Cardiac muscle cell (in vitro differentiated cells and primary cell): ENCODE measurements around the gene ALKBH5. TPM values are rescaled to one million over a fixed set of nuclear protein-coding genes. Genes with fewer than 3 reads are reported as not detected.

Experiments
- DNase-seq, 2 donors: peaks; one replicate each; pipeline versions ENCODE4 v3.0.0 to v3.0.0-alpha.2; 2010 to 2017; ENCODE audit warnings: low read depth in 1 of 2, low spot score in 1 of 2
- H3K27ac ChIP-seq: fragments of 200-600 bp; sonication (generic); 2 replicates; pipeline ENCODE4 v1.5.1; 2016
- H3K27me3 ChIP-seq: fragments of 200-600 bp; sonication (generic); 2 replicates; pipeline ENCODE4 v1.6.0; 2016; ENCODE audit warnings: control low read depth
- H3K36me3 ChIP-seq: fragments of 200-600 bp; sonication (generic); 2 replicates; pipeline ENCODE4 v1.5.1; 2016; ENCODE audit warnings: control low read depth
- H3K4me1 ChIP-seq: fragments of 200-600 bp; sonication (generic); 2 replicates; pipeline ENCODE4 v1.8.1; 2017; ENCODE audit warnings: low read depth, mild to moderate bottlenecking, mixed run types
- H3K4me3 ChIP-seq: fragments of 200-600 bp; sonication (generic); 2 replicates; pipeline ENCODE4 v1.5.1; 2016; ENCODE audit warnings: mild to moderate bottlenecking
- H3K9me3 ChIP-seq: fragments of 200-600 bp; sonication (generic); 2 replicates; pipeline ENCODE4 v1.5.1; 2017; ENCODE audit warnings: low read depth, mild to moderate bottlenecking, control low read depth
- polyA plus RNA-seq: library from polyadenylated mRNA; unstranded; fragments of >200 nt; fragmentation: Nextera tagmentation; extraction: Ambion mirVana; gene quantifications from 2 replicates; pipeline ENCODE4 v1.2.1, GENCODE V29; 2016
- total RNA-seq: library from RNA; depleted of rRNA; stranded (reverse); fragments of >200 nt; gene quantifications from 2 replicates; pipeline ENCODE4 v1.2.3, GENCODE V29; 2016
- TF ChIP-seq, protein P1 (sequence below): IDR thresholded peaks from 2 replicates; pipeline ENCODE4 v1.5.1; 2012; ENCODE audit warnings: low read depth, mild to moderate bottlenecking, low read length

Gene ALKBH5
- total and polyA plus RNA-seq, 2 experiments from 2014 or later = 257 to 279 TPM

DNA sequence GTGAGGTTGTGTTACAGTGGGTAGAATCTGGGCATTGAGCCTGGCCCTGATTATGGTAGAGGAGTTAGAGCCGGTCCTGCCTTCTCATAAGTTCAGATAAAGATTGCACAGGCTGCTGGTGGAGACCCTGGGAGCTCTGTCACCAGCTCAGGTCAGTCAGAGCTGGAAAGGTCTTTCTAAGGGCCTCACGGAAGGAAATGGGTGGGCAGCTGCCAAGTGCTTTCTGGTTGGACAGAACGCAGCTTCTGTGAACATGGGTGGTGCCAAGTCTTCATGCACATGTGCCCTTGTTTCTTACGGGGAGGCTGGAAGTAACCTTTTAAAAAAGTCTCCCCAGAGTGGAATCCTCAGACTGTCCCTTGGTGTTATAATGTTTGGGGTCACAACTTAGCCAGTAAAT lies 14.9 kb downstream of the ALKBH5 start:
- no peak overlapping the region for H3K27ac ChIP-seq
- peaks cover 52% of the 10 kb centered on the region for H3K36me3 ChIP-seq
- H3K27me3 ChIP-seq = no peaks in the 10 kb centered on the region
- TF ChIP-seq, protein P1, sequence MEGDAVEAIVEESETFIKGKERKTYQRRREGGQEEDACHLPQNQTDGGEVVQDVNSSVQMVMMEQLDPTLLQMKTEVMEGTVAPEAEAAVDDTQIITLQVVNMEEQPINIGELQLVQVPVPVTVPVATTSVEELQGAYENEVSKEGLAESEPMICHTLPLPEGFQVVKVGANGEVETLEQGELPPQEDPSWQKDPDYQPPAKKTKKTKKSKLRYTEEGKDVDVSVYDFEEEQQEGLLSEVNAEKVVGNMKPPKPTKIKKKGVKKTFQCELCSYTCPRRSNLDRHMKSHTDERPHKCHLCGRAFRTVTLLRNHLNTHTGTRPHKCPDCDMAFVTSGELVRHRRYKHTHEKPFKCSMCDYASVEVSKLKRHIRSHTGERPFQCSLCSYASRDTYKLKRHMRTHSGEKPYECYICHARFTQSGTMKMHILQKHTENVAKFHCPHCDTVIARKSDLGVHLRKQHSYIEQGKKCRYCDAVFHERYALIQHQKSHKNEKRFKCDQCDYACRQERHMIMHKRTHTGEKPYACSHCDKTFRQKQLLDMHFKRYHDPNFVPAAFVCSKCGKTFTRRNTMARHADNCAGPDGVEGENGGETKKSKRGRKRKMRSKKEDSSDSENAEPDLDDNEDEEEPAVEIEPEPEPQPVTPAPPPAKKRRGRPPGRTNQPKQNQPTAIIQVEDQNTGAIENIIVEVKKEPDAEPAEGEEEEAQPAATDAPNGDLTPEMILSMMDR = no peak
- no peaks in the 10 kb centered on the region for H3K4me1 ChIP-seq
- H3K4me3 ChIP-seq = no peak overlapping the region
- no peak for DNase-seq
- no peaks in the 10 kb centered on the region for H3K9me3 ChIP-seq

DNA sequence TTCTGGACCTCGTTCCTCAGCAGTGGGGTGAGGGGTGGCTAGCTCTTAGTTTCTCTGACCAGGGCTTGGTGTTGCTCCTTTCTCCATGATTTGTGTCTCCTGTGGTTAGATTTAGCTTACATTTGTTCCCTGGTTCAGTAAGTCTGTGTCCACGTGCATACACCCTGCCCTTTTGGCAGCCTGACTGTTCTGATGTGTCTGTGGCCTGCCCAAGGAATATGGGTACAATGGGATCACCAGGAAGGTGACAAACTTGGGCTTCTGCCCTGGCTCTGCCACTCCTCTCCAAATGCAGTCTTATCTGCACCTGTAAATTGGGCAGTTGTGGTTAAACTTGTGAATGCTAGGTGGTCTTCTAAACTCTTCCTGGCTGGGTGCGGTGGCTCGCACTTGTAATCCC lies 17.5 kb downstream of the ALKBH5 start:
- Histone ChIP-seq H3K4me3 (no peak overlapping the region), H3K27ac (no peak overlapping the region), H3K27me3 (no peaks in the 10 kb centered on the region), H3K9me3 (no peaks in the 10 kb centered on the region), H3K36me3 (peaks cover 39% of the 10 kb centered on the region), H3K4me1 (no peaks in the 10 kb centered on the region)
- TF ChIP-seq, protein P1 = no peak
- no peak for DNase-seq

DNA sequence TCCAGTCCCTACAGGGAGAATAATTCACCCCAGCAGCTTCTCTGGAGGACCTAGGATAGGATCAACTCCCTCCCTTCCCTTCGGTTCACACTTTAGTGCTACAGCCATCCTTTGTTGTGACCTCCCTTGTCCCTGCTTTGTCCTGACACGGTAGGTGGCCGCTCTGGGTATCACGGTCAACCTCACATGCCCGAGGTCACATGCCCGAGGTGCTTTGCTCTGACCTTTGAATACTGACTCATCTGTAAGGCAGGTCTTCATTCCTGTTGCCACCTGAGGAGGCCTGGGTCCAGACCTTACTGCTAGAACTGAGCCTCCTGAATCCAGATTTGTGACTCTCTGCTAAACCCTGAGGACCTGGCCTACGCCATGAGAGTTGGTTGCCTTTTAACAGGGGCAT lies 19.7 kb downstream of the ALKBH5 start:
- TF ChIP-seq, protein P1 = no peak
- H3K4me3 ChIP-seq = no peak overlapping the region
- no peaks in the 10 kb centered on the region for H3K9me3 ChIP-seq
- no peaks in the 10 kb centered on the region for H3K27me3 ChIP-seq
- no peak overlapping the region for H3K27ac ChIP-seq
- H3K36me3 ChIP-seq = peaks cover 40% of the 10 kb centered on the region
- H3K4me1 ChIP-seq = no peaks in the 10 kb centered on the region
- DNase-seq = no peak

DNA sequence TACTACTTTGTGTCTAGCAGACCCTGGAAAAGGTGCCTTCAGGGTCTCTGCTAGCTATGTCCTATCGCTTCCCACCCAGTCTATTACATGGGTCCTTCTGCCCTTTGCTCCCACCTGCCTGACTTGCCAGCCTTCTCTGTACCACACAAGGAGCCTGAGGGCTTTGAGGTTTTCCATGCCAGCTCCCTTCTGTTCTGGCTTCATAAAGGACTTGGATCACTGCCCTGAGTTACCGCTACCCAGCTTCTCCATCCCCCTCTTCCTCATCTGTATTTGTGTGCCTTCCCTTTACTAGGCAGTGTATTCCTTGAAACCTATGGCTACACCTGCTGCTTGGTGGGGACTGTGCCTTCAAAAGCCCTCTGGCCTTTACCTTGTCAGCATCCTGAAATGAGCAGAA lies 22.2 kb downstream of the ALKBH5 start:
- Histone ChIP-seq H3K36me3 (peaks cover 44% of the 10 kb centered on the region), H3K27me3 (no peaks in the 10 kb centered on the region), H3K27ac (no peak overlapping the region), H3K4me1 (no peaks in the 10 kb centered on the region), H3K9me3 (no peaks in the 10 kb centered on the region), H3K4me3 (no peak overlapping the region)
- no peak for DNase-seq
- TF ChIP-seq, protein P1 = no peak

DNA sequence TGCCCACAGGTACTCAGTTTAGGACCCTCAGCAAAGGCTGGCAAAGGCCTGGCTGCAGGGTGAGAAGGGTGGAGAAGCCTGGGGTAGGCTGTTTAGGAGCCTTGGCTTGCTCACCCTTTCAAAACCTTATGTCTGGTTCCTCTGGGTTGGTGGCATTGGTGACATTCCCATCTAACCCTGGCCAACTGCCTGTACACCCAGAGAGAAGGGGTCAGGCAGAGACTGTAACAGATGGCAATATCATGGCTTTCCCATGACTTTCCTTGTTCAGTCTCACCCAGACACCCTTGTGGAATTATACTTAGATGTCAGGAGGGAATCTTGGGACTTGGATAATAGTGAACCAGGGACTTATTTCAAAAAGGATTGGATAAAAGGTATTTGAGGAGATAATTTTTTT lies 23.3 kb downstream of the ALKBH5 start:
- no peaks in the 10 kb centered on the region for H3K4me1 ChIP-seq
- H3K27me3 ChIP-seq = no peaks in the 10 kb centered on the region
- DNase-seq = no peak
- TF ChIP-seq, protein P1 = no peak
- H3K36me3 ChIP-seq = peaks cover 41% of the 10 kb centered on the region
- no peaks in the 10 kb centered on the region for H3K9me3 ChIP-seq
- H3K4me3 ChIP-seq = no peak overlapping the region
- H3K27ac ChIP-seq = no peak overlapping the region

DNA sequence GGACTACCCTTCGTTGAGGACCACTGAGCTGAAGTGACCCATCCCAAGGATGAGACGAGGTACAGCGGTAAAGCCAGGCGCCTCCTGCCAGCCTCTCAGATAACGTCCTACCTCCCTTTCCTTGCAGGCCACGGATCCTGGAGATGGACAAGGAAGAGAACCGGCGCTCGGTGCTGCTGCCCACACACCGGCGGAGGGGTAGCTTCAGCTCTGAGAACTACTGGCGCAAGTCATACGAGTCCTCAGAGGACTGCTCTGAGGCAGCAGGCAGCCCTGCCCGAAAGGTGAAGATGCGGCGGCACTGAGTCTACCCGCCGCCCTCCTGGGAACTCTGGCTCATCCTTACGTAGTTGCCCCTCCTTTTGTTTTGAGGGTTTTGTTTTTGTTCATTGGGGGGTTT lies 24.5 kb downstream of the ALKBH5 start:
- Histone ChIP-seq H3K4me1 (no peaks in the 10 kb centered on the region), H3K27me3 (no peaks in the 10 kb centered on the region), H3K4me3 (no peak overlapping the region), H3K9me3 (no peaks in the 10 kb centered on the region), H3K36me3 (peaks cover 39% of the 10 kb centered on the region), H3K27ac (no peak overlapping the region)
- DNase-seq = no peak
- TF ChIP-seq, protein P1 = no peak
